ENCODE results near the gene PRKG1. TPM values are rescaled to one million over a fixed set of nuclear protein-coding genes. Genes with fewer than 3 reads are reported as not detected.
"Not testable (repeated sequence)": the region's sequence is repeated elsewhere in the genome, so short reads cannot be mapped to it uniquely, and the experiment has no call there.

The PRKG1 gene
- total RNA-seq, 1 donor: 67.3 TPM

DNA sequence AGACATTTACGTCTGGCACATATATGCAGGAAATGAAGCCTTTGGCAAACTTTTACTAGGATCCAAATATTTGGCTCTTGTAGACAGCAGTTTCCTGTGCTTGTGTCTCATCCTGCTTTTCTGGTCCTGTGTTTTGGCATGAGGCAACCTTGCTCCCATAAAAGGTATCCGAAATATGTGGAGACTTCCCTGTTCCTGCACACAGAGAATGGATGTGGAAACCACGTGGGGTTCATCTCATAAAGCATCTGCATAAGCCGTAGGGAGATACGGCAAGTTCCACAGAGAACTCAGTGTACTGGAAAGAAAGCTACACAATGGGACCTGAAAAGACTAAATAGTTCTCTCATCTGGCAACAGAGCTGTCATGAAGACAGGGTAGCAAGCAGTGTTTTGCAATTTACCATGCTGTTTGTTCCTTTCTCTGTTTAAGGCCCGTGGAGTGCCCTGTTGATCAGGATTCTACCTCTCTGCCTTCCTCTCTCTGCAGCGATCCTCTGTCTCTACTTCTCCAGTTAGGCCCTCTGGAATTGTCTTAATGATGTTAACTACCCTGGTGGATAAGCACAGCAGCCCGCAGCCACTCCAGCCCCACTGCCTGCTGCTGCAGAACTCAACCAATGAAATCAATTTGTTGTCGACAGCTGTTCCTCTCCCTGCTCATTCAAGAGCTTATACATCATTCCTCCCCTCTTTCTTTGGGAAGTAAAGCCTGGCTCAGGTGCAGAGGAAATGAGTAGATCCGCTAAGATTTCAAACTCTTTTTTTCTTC, 331.5 kb downstream of the PRKG1 start:
- no peak for DNase-seq (ENCODE audit: low read depth in 2 of 3, low spot score in 2 of 3)

DNA sequence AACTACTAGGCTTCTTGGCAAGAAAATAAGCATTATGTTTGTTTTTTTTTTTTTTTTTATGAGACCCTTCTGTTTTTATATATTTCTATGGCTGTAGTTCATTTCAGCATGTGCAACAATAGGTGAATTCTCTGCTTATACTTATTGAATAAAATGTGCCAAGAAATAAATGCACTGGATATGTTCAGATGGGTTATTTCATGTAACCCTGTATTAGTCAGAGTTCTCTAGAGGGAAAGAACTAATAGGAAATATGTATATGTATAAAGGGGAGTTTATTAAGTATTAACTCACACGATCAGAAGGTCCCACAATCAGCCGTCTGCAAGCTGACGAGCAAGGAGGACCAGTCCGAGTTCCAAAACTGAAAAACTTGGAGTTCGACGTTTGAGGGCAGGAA, 332.3 kb downstream of the PRKG1 start:
- no peak for DNase-seq (ENCODE audit: low read depth in 2 of 3, low spot score in 2 of 3)

- no peak for DNase-seq (ENCODE audit: low read depth in 2 of 3, low spot score in 2 of 3)
Measured at GRCh38 chr10:51416494-51416893, 342.2 kb downstream of the PRKG1 start.

DNA sequence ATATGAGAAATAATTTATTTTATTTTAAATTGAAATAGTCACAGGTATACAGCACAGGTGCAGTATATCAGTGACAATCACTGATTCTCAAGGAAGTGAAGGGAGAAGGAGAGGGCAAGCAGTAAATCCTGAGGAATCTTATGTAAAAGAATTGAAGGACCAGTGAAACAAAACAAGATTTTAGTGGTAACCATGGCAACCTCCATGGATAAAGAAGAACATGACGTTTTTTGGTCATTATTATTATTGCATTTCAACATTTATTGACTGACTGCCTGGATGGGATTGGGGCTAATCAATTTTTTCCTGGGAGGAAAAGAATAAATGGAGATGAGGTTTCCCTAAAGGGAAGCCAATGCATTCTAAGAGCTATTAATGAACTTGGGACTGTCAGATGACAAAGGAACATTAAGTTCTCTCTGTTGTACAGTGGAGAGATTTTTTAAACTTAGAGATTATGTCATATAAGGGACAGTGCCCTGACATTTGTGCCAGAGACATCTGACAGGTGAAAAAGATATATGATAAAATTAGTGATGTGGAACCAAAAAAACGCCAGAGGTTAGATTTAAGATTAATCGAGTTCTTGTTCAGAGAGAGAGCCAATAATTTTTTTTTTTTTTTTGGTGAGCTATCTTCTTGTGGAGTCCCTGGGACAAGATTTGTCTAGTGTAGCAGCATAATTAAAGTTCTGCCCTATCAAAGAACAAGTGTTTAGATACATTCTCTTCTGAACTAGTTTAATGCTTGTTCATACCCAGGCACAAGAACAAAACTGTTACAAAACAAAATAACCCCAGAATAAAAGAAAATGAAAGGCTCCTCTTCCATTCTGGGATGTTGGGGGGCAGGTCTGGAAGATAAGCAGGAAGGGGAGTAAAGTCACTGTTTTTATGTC, 345.2 kb downstream of the PRKG1 start:
- no peak for DNase-seq (ENCODE audit: low read depth in 2 of 3, low spot score in 2 of 3)

DNA sequence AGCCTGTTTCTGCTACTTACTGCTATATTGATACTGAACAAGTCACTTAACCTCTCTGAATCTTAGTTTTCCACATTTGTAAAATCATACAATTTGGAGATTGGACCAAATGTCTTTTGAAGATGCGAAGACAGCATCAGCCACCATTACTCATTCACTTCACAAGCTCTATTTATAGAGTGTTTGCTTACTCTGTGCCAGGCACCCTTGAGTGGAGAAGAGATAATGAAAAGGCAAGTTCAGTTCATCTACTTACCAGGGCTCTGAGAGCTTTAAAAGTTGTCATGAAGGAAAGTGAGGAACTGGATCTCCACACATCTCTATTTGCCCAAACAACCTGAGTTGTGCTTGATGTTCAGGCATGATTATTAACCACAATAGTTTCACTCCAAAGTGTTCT, 347.6 kb downstream of the PRKG1 start:
- no peak for DNase-seq (ENCODE audit: low read depth in 2 of 3, low spot score in 2 of 3)

- DNase-seq (ENCODE audit: low read depth in 2 of 3, low spot score in 2 of 3): peak in 2 of 3 donors; percentile 54 to 78
Measured at GRCh38 chr10:51422311-51423120, 348.2 kb downstream of the PRKG1 start.

DNA sequence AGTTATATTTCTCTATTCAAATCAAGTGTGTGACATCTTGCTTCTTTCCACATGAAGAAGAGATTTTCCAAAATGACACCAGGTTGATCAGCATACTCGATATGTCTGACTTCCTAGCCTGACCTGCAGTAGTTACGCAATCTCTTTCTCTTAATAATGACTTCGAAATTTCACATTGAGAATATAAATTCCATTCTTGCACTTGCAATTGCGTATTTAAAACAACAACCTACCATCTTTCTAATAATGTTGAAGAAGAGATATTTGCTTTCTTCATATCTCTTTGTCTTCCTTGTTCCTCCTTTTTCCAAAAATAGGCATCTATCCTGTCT, 348.8 kb downstream of the PRKG1 start:
- DNase-seq (ENCODE audit: low read depth in 2 of 3, low spot score in 2 of 3): no peak

GRCh38 chr10:51425431-51425830, 351.1 kb downstream of the PRKG1 start:
- DNase-seq (ENCODE audit: low read depth in 2 of 3, low spot score in 2 of 3): no peak

- no peak for DNase-seq (ENCODE audit: low read depth in 2 of 3, low spot score in 2 of 3)
Measured at GRCh38 chr10:51427758-51428157, 353.5 kb downstream of the PRKG1 start.

DNA sequence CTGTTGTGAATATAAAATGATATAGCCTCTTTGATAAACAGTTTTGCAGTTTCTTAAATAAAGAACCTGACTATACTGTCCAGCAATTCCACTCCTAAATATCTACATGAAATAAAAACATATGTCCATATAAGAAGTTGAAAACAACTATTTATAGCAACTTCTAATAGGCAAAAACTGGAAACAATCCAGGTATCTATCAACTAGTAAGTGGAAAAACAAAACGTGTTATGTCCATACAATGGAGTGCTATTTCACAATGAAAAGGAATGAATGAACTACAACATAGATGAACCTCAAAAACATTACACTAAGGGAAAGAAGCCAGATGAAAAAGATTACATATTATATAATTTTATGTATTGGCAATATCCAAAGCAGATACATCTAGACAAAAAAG, 356.2 kb downstream of the PRKG1 start:
- DNase-seq (ENCODE audit: low read depth in 2 of 3, low spot score in 2 of 3): no peak

- DNase-seq (ENCODE audit: low read depth in 2 of 3, low spot score in 2 of 3): no peak
Measured at GRCh38 chr10:51433949-51434475, 359.7 kb downstream of the PRKG1 start.

- no peak for DNase-seq (ENCODE audit: low read depth in 2 of 3, low spot score in 2 of 3)
Measured at GRCh38 chr10:51436805-51437204, 362.5 kb downstream of the PRKG1 start.

GRCh38 chr10:51439645-51440044, 365.4 kb downstream of the PRKG1 start:
- DNase-seq (ENCODE audit: low read depth in 2 of 3, low spot score in 2 of 3): no peak

DNA sequence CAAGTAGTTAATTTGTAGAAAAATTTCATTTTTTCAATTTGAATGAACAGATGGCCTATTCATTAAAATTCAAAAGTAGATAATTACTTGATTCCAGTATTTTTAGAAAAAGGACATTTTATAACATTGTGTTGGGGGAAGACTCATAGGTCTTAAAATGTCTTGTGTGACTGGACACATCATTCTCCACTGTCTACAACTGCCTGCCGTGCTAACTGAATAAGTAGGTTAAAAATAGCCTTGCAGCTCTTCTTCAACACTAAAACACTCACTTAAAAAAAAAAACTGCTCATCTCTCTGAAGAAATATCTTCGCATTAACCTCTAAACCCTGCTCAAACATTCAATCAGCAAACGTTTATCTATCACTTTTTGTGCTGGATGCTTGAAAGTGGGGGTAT, 371.3 kb downstream of the PRKG1 start:
- no peak for DNase-seq (ENCODE audit: low read depth in 2 of 3, low spot score in 2 of 3)

DNA sequence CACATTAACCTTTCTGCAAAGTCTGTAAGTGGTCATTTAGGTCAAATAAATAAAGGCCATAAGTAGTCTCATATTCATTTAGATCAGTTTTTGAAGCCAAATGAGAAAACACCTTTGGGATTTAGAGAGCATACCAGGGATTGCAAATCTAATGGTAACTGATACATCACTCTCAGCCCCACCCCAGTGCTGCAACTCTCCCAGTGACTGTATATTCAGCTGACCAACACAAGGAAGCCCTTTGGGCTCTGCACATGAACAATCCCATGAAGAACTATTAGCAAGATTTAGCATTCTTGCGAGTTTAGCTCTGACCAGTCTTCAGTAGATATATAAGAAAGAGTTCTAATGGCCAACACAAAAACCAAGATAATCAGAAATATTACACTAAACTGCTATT, 372.8 kb downstream of the PRKG1 start:
- DNase-seq (ENCODE audit: low read depth in 2 of 3, low spot score in 2 of 3): no peak

DNA sequence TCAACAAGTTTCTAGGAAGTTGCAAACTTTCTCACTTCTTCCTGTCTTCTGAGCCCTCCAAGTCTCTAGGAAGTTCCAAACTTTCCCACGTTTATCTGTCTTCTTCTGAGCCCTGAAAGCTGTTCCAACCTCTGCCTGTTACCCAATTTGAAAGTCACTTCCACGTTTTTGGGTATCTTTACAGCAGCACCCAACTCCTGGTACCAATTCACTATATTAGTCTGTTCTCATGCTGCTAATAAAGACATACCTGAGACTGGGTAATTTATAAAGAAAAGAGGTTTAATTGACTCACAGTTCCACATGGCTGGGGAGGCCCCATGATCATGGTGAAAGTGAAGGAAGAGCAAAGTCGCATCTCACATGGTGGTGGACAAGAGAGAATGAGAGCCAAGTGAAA, 381.5 kb downstream of the PRKG1 start:
- DNase-seq (ENCODE audit: low read depth in 2 of 3, low spot score in 2 of 3): not testable (repeated sequence)

GRCh38 chr10:51459476-51459875, 385.2 kb downstream of the PRKG1 start:
- DNase-seq (ENCODE audit: low read depth in 2 of 3, low spot score in 2 of 3): no peak

- DNase-seq (ENCODE audit: low read depth in 2 of 3, low spot score in 2 of 3): no peak
Measured at GRCh38 chr10:51462076-51462779, 387.9 kb downstream of the PRKG1 start.

DNA sequence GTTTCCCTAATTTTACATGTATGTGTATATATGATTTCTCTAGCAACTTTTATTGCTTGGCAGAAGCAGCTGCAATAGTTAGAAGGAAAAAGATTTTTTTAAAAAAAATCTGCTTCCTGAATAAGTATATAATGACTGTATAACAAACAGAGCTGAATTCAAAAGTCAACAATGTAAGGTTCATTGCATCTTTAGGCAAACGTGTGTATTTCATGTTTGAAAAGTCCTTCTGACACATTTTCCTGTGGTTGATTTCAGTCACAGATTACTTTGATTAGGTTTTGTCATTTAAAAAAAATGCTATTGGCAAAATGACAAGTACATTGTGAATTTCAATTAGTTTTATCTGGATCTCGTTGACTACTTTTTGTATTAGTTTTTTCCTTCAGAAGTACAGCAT, 394.1 kb downstream of the PRKG1 start:
- no peak for DNase-seq (ENCODE audit: low read depth in 2 of 3, low spot score in 2 of 3)

- no peak for DNase-seq (ENCODE audit: low read depth in 2 of 3, low spot score in 2 of 3)
Measured at GRCh38 chr10:51469686-51470085, 395.4 kb downstream of the PRKG1 start.
